ENCODE data around the gene ALPK3.

- TF ChIP-seq POLR2AphosphoS5 (IDR thresholded peaks at IDR 0.05; ENCODE audit: insufficient read depth, low read depth, low read length): no peak
- no peak for TF ChIP-seq CTCF (IDR thresholded peaks at IDR 0.05; ENCODE audit: extremely low read depth in 1 of 2, insufficient read depth in 1 of 2, low read depth in 1 of 2, low read length in 2 of 2)
- TF ChIP-seq MYC (IDR thresholded peaks at IDR 0.05; ENCODE audit: low read depth, low read length): no peak
- TF ChIP-seq FOS (IDR thresholded peaks at IDR 0.05; ENCODE audit: borderline replicate concordance, insufficient read depth, low read length): no peak
Observed at GRCh38 chr15:84778194-84778593, 39.0 kb upstream of the ALPK3 start.

Data from endothelial cell of umbilical vein (primary cell).